GM12891 (cell line): Measurements from ENCODE around the gene KPNB1.

ENCODE experiments used
- PAX5 ChIP-seq: IDR thresholded peaks from 2 replicates; pipeline ENCODE4 v1.6.1; 2011; ENCODE audit warnings: low read length, moderate library complexity, mild to moderate bottlenecking; ENCODE audit not compliant: insufficient read depth, severe bottlenecking
- POLR2A ChIP-seq: IDR thresholded peaks from 2 replicates; pipeline ENCODE4 v1.6.1; 2011; ENCODE audit warnings: low read depth, low read length, control low read depth
- POLR2AphosphoS5 ChIP-seq: IDR thresholded peaks from 2 replicates; pipeline ENCODE4 v1.6.1; 2011; ENCODE audit warnings: low read depth, low read length, control low read depth
- POU2F2 ChIP-seq: IDR thresholded peaks from 2 replicates; pipeline ENCODE4 v1.6.1; 2011; ENCODE audit warnings: low read depth, mild to moderate bottlenecking, control low read depth, low read length, moderate library complexity
- SPI1 ChIP-seq: IDR thresholded peaks from 2 replicates; pipeline ENCODE4 v1.6.1; 2011; ENCODE audit warnings: low read depth, low read length, control low read depth
- TAF1 ChIP-seq: IDR thresholded peaks from 2 replicates; pipeline ENCODE4 v1.6.1; 2011; ENCODE audit warnings: low read depth, low read length, control low read depth

GRCh38 chr17:47633996-47634395 lies 15.7 kb upstream of the KPNB1 start:
- TF ChIP-seq POLR2A (no peak), TAF1 (no peak), POLR2AphosphoS5 (no peak), POU2F2 (no peak), SPI1 (no peak), PAX5 (no peak)
